Nephron progenitor cell (in vitro differentiated cells): ENCODE data around the gene ERFE.

Experiments
- DNase-seq: peaks from one replicate; pipeline ENCODE4 v3.0.0; 2021
- H3K27ac Mint-ChIP-seq: 2 replicates; pipeline ENCODE4 v1.8.0; 2021; ENCODE audit warnings: mild to moderate bottlenecking, moderate library complexity, mixed read lengths
- H3K27me3 Mint-ChIP-seq: 2 replicates; pipeline ENCODE4 v1.8.0; 2021; ENCODE audit warnings: mild to moderate bottlenecking, low read depth, mixed read lengths; ENCODE audit not compliant: poor library complexity
- H3K36me3 Mint-ChIP-seq: 2 replicates; pipeline ENCODE4 v1.8.0; 2021; ENCODE audit warnings: low read depth, mixed read lengths
- H3K4me1 Mint-ChIP-seq: 2 replicates; pipeline ENCODE4 v1.8.0; 2021; ENCODE audit warnings: mixed read lengths
- H3K4me3 Mint-ChIP-seq: 2 replicates; pipeline ENCODE4 v1.8.0; 2021; ENCODE audit warnings: mild to moderate bottlenecking, moderate library complexity, mixed read lengths
- H3K9me3 Mint-ChIP-seq: 2 replicates; pipeline ENCODE4 v1.8.0; 2021; ENCODE audit warnings: mild to moderate bottlenecking, moderate library complexity, mixed read lengths
- TF ChIP-seq, protein P1 (sequence below): fragments of 200-600 bp; sonication (generic); IDR thresholded peaks from 2 replicates; pipeline ENCODE4 v1.5.0; 2021; ENCODE audit warnings: antibody characterized with exemption

ERFE gene

DNA sequence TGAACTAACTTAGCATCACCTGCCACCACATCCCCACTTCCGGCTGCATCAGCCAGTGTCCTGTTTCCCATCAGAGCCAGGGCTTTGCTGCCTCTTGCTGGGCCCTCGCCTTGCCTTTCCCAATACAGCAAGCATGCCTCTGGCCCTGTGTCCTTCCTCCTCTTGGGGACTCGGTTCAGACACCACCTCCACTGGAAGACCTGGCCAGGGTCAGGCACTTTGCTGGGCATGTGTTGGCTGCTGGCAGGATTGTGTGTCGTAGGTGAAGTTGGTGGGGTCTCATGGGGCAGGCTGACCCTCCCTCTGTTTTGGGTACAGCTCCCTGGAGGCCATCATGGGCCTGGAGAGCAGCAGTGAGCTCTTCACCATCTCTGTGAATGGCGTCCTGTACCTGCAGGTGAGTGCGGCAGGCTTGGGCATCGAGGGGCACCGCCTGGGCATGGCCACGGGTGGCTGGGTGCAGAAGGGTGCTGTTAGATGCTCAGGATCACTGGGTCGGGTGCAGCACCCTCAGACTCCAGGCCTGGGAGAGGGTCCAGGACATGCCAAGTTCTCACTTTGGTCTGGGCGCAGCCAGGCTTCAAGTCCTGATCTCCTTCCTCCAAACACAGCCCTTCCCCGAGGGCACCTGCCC is 6.6 kb downstream of the ERFE start:
- Mint-ChIP-seq H3K27me3 (peaks cover 53% of the 10 kb centered on the region), H3K9me3 (no peaks in the 10 kb centered on the region), H3K36me3 (peaks cover 12% of the 10 kb centered on the region), H3K27ac (no peak overlapping the region), H3K4me1 (peaks cover 24% of the 10 kb centered on the region), H3K4me3 (peak overlapping the region; percentile 68)
- no peak for DNase-seq
- TF ChIP-seq, protein P1, sequence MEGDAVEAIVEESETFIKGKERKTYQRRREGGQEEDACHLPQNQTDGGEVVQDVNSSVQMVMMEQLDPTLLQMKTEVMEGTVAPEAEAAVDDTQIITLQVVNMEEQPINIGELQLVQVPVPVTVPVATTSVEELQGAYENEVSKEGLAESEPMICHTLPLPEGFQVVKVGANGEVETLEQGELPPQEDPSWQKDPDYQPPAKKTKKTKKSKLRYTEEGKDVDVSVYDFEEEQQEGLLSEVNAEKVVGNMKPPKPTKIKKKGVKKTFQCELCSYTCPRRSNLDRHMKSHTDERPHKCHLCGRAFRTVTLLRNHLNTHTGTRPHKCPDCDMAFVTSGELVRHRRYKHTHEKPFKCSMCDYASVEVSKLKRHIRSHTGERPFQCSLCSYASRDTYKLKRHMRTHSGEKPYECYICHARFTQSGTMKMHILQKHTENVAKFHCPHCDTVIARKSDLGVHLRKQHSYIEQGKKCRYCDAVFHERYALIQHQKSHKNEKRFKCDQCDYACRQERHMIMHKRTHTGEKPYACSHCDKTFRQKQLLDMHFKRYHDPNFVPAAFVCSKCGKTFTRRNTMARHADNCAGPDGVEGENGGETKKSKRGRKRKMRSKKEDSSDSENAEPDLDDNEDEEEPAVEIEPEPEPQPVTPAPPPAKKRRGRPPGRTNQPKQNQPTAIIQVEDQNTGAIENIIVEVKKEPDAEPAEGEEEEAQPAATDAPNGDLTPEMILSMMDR = no peak

DNA sequence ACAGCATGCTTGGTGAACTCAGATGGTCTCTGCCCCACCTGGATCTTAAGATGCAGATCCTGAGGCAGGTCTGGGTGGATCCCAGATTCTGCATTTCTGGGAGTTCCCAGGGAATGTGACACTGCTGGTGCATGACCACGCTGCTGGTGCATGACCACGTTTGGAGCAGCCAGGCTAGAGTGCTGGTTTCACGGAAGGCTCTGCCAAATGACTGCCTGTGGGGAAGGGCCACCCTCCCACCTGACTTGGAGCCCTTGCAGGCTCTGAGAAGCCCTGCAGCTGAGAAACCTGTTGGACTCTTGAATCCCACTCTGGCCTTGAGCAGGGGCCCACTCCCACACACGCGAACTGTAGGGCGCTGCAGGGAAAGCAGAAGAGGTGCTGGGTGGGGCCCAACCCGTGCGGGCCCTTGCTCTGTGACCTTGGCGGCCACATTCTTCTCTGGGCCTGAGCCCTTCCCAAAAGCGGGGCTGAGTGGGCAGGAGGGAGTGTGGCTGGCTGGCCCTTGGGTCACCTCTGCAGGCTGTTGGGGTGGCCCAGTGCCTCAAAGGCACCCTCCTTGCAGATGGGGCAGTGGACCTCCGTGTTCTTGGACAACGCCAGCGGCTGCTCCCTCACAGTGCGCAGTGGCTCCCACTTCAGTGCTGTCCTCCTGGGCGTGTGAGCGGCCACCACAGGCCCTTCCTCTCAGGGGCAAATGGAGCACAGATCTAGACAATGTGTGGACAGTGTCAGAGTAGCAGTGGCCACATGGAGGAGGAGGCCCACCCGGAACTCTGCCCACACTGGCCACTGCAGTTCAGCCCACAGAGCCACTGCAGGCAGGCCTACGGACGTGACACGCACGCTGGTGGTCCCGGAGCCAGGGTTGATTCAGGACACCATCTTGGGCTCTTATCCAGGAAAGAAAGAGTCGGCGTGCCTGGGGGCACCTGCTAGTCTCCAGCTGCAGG is 7.9 kb downstream of the ERFE start:
- DNase-seq = no peak
- H3K4me3 Mint-ChIP-seq = no peak overlapping the region
- H3K4me1 Mint-ChIP-seq = peaks cover 11% of the 10 kb centered on the region
- H3K27me3 Mint-ChIP-seq = peaks cover 41% of the 10 kb centered on the region
- no peaks in the 10 kb centered on the region for H3K9me3 Mint-ChIP-seq
- H3K27ac Mint-ChIP-seq = no peak overlapping the region
- TF ChIP-seq, protein P1 = no peak
- H3K36me3 Mint-ChIP-seq = peaks cover 22% of the 10 kb centered on the region

DNA sequence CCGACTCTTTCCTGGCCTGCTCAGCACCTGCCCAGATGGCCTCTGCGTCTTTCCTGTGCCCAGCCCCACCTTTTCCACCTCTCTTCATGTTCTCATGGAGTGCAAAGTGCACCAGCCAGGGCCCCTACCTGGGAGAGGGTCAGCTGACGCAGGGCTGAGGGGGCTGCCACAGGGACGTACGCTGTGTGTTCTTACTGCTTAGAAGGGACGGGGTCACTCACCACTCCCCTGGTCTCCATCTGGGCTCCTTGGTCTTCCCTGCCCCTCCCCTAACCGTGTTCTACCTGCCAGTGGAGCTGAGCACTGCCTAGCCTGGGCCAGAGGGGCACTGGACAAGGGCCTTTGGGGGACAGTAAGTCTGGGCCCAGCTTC is 8.6 kb downstream of the ERFE start:
- TF ChIP-seq, protein P1 = no peak
- peak overlapping the region; percentile 36 for H3K27ac Mint-ChIP-seq
- H3K27me3 Mint-ChIP-seq = peaks cover 35% of the 10 kb centered on the region
- H3K4me1 Mint-ChIP-seq = peaks cover 11% of the 10 kb centered on the region
- no peak overlapping the region for H3K4me3 Mint-ChIP-seq
- peaks cover 28% of the 10 kb centered on the region for H3K36me3 Mint-ChIP-seq
- H3K9me3 Mint-ChIP-seq = no peaks in the 10 kb centered on the region
- DNase-seq = no peak

DNA sequence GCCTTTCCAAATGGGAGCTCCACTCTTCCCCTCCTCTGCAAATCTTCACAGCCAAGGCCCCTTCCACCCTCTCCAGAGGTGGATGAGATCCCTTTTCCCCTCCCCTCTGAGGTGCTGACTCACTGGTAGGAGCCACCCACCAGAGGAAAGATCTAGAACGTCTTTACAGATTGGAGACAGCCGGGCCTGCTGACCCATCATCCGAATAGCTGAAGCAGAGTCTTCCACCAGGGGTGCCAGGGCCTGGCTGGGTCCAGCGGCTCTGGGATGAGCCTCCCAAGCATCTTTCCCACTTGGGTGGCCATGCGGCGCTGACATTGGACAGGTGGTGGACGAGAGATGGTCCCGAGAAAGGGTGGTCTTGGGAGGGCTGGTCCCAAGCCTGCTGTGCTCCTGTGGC is 9.0 kb downstream of the ERFE start:
- Mint-ChIP-seq H3K4me3 (no peak overlapping the region), H3K27me3 (peaks cover 30% of the 10 kb centered on the region), H3K36me3 (peaks cover 33% of the 10 kb centered on the region), H3K27ac (peak overlapping the region; percentile 36), H3K9me3 (no peaks in the 10 kb centered on the region), H3K4me1 (peaks cover 11% of the 10 kb centered on the region)
- DNase-seq = no peak
- TF ChIP-seq, protein P1 = no peak

DNA sequence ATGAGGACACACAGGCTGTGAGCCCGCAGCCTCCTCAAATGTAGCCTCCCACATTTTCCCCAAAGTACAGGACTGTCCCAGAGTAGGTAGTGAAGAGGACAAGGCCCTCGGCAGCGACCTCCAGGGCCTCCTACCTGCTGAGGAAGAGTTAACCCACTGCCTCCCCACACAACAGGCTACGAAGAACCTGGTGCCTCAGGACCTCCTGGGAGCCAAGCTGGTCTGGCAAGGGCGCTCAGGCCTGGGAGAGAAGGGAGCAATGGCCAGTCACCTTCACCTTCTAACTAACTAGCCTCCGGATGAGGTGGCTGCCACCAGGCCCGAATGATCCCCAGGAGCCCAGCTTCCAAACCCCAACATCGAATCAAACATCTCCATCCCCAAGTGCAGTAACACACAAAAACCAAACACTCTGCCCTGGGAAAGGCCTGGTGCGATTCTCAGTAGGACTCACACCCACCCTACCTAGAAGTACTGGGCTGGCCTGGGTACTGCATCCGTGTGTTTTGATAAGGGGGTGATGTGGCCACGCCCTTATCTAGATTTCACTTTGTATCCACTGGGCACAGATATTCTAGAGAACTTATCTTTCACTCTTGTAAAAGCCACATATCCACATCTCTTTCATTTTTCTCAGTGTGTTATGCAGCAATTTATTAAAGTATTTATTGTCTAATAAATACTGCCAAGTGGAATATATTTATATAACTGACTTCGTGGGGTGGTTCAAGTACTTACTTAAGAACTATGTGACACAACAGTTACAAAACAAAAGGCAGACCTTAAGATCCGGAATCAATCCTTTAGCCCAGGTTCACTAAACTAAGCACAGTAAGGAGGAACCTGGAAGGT is 9.7 kb downstream of the ERFE start:
- H3K4me3 Mint-ChIP-seq = no peak overlapping the region
- TF ChIP-seq, protein P1 = no peak
- DNase-seq = no peak
- peaks cover 11% of the 10 kb centered on the region for H3K4me1 Mint-ChIP-seq
- no peak overlapping the region for H3K27ac Mint-ChIP-seq
- peaks cover 24% of the 10 kb centered on the region for H3K27me3 Mint-ChIP-seq
- no peaks in the 10 kb centered on the region for H3K9me3 Mint-ChIP-seq
- peaks cover 39% of the 10 kb centered on the region for H3K36me3 Mint-ChIP-seq
